Testis (tissue), 3 donors: Measurements from ENCODE around the gene PPP1R2. TPM values are rescaled to one million over a fixed set of nuclear protein-coding genes. Genes with fewer than 3 reads are reported as not detected.

Experiments
- DNase-seq: peaks from one replicate; pipeline ENCODE4 v3.0.0-alpha.2; 2019
- H3K27ac ChIP-seq, 2 donors: fragments of 200-600 bp; sonication (generic); one replicate each; pipeline ENCODE4 v1.5.1; 2019
- H3K27me3 ChIP-seq: fragments of 200-600 bp; sonication (generic); one replicate; pipeline ENCODE4 v1.5.1; 2019
- H3K36me3 ChIP-seq: fragments of 200-600 bp; sonication (generic); one replicate; pipeline ENCODE4 v1.5.1; 2017; ENCODE audit warnings: low read depth; ENCODE audit errors: missing control alignments
- H3K4me1 ChIP-seq: fragments of 200-600 bp; sonication (generic); one replicate; pipeline ENCODE4 v1.5.1; 2019
- H3K4me3 ChIP-seq, 2 donors: fragments of 200-600 bp; sonication (generic); one replicate each; pipeline ENCODE4 v1.5.1; 2017 to 2019
- H3K9me3 ChIP-seq: fragments of 200-600 bp; sonication (generic); one replicate; pipeline ENCODE4 v1.5.1; 2017
- POLR2A ChIP-seq: fragments of 450-650 bp; IDR thresholded peaks from one replicate; pipeline ENCODE4 v1.6.1; 2017; ENCODE audit warnings: antibody characterized with exemption, mild to moderate bottlenecking, moderate library complexity
- WGBS, 2 donors: methylation state at CpG; one replicate each; pipeline ENCODE4 v1.1.5; 2018; 5-methylcytosine and 5-hydroxymethylcytosine counted together
- intact Hi-C: fragments of 100-400 bp; cut with DNase I; formaldehyde crosslinking; loops from one replicate; pipeline ENCODE4 v1.15.1; 2023; ENCODE audit warnings: low total_unique reads
- polyA plus RNA-seq: library from polyadenylated mRNA; stranded (reverse); fragments of 350-450 nt; fragmentation: Illumina TruSeq; extraction: RNeasy Lipid Tissue Mini Kit (QIAGEN cat#74804); gene quantifications from one replicate; pipeline ENCODE4 v1.2.3, GENCODE V29; 2014; ENCODE audit warnings: low read depth, low replicate concordance; ENCODE audit not compliant: insufficient read depth
- total RNA-seq, 2 donors: library from RNA; depleted of rRNA; stranded (reverse); fragments of >200 nt; gene quantifications; one replicate each; pipeline ENCODE4 v1.2.3, GENCODE V29; 2016
- TF ChIP-seq, protein P1 (sequence below), 3 experiments: fragments of 450-650 bp in 2 of 3; fragments of 200-600 bp in 1 of 3; sonication (generic) in 1 of 3; IDR thresholded peaks; one replicate each; pipeline ENCODE4 v1.5.1; 2016 to 2019; ENCODE audit warnings: antibody characterized with exemption in 3 of 3, mild to moderate bottlenecking in 2 of 3, moderate library complexity in 1 of 3

PPP1R2 gene
- total and polyA plus RNA-seq, 3 donors from 2014 or later = 109 to 132 (median 129) TPM

DNA sequence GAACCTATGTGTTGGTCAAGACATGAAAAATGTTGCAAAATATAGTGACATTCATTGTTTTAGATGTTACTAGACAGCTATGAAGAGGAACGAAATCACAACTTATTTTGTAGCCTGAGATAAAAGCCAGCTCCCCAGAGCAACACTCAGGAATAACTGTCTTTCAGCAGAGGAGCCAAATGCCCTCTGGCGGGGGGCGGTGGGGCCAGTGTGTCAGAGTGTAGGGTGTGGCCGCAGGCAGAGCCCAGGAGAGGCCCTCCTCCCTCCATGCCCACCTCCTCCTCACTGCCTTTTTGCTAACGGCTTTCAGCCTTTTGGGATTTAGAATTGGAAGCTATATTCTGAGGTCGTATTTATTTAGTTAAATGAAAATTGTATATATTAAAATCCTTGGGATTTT, 23.7 kb upstream of the PPP1R2 start:
- no peak for DNase-seq
- Histone ChIP-seq H3K36me3 (no peaks in the 10 kb centered on the region), H3K9me3 (no peaks in the 10 kb centered on the region), H3K27me3 (no peaks in the 10 kb centered on the region), H3K27ac (no peak overlapping the region), H3K4me1 (peaks cover 3% of the 10 kb centered on the region), H3K4me3 (no peak overlapping the region)
- TF ChIP-seq, protein P1, sequence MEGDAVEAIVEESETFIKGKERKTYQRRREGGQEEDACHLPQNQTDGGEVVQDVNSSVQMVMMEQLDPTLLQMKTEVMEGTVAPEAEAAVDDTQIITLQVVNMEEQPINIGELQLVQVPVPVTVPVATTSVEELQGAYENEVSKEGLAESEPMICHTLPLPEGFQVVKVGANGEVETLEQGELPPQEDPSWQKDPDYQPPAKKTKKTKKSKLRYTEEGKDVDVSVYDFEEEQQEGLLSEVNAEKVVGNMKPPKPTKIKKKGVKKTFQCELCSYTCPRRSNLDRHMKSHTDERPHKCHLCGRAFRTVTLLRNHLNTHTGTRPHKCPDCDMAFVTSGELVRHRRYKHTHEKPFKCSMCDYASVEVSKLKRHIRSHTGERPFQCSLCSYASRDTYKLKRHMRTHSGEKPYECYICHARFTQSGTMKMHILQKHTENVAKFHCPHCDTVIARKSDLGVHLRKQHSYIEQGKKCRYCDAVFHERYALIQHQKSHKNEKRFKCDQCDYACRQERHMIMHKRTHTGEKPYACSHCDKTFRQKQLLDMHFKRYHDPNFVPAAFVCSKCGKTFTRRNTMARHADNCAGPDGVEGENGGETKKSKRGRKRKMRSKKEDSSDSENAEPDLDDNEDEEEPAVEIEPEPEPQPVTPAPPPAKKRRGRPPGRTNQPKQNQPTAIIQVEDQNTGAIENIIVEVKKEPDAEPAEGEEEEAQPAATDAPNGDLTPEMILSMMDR (IDR thresholded peaks at IDR 0.05) = no peak
- TF ChIP-seq POLR2A = no peak
- intact Hi-C loops = no loop called here
- WGBS, 2 donors = 69 to 80% methylated on average over 6 of the region's 6 CpGs

DNA sequence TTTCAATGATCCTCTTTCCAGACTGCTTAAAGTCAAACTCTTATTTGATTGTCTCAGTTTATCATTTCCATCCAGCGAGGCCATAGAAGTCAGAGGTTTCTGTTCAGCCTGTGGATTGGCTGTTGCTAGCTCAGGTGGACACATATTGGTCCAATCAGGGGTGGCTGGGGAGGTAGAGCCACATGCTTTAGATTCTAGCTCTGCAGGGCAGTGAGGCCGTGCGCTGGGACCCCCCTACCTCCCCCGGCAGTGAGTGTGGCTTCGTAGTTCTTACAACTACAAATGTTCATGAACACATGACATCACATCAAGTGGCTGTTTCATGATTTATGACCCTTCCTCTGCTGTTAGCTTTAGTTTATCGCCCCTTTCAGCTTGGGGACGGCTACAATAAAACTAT, 22.6 kb upstream of the PPP1R2 start:
- H3K36me3 ChIP-seq = no peaks in the 10 kb centered on the region
- no peaks in the 10 kb centered on the region for H3K9me3 ChIP-seq
- H3K27me3 ChIP-seq = no peaks in the 10 kb centered on the region
- no peak overlapping the region for H3K4me3 ChIP-seq
- peak; percentile 40 for DNase-seq
- H3K4me1 ChIP-seq = peaks cover 3% of the 10 kb centered on the region
- H3K27ac ChIP-seq = no peak overlapping the region
- TF ChIP-seq POLR2A = no peak
- TF ChIP-seq, protein P1 (IDR thresholded peaks at IDR 0.05) = no peak
- 40 to 48% methylated on average over 7 of the region's 7 CpGs for WGBS, 2 donors
- intact Hi-C loops = no loop called here

DNA sequence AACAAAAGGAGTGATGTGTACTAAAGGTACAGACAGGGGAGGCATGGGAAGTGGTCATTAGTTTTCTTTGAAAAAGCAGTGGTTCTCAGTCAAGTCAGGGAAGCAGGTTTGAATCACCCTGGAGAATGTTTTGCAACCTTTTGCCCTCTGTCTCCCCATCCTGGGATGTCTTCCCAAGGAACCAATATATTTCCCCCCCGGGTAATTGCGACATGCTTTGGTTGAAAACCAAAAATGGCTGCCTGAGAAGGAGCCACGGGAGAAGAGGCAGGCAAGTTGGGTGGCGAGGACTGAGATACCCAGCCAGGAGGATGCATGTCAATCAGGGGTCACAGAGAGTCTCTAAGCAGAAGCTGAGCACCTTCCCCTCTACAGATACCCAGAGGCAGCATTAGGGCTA, 20.2 kb upstream of the PPP1R2 start:
- intact Hi-C loops = no loop called here
- no peak for DNase-seq
- WGBS, 2 donors = 69% methylated on average over 4 of the region's 4 CpGs
- TF ChIP-seq, protein P1 (IDR thresholded peaks at IDR 0.05) = no peak
- no peak for TF ChIP-seq POLR2A
- H3K36me3 ChIP-seq = no peaks in the 10 kb centered on the region
- no peaks in the 10 kb centered on the region for H3K27me3 ChIP-seq
- H3K27ac ChIP-seq = no peak overlapping the region
- no peaks in the 10 kb centered on the region for H3K9me3 ChIP-seq
- H3K4me1 ChIP-seq = peaks cover 3% of the 10 kb centered on the region
- H3K4me3 ChIP-seq = no peak overlapping the region

DNA sequence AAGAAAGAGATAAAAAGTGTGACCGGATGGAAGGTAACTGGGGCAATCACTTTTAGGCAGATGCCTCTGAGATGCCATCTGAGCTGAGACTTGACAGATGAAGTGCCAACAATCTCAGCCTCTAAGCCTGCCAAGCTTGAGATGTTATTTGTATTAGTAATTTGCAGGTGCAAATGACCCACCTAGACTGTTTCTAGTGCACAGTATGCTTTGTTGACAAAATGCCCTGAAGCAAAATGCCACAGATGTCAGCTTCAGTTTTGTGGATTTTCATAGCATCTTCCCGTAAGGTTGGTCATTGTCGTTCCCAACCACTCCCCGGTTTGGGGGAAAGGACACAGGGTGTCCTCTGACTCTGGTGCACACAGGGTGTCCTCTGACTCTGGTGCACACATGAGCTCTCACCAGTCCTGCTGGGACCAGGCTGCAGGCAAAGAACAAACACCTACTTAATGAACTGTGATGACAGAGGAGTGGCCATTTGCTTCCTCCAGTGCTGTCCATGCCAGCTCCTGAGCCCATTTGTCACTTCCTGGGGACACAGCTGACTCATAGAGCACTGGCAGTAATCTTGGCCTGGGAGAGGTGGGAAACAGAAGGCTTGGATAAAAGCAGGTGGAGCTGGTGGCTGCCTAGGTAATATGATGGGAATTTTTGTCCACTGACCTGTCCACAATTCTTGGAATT, 16.7 kb upstream of the PPP1R2 start:
- Histone ChIP-seq H3K9me3 (no peaks in the 10 kb centered on the region), H3K4me1 (no peaks in the 10 kb centered on the region), H3K27me3 (no peaks in the 10 kb centered on the region), H3K27ac (no peak overlapping the region), H3K4me3 (no peak overlapping the region), H3K36me3 (no peaks in the 10 kb centered on the region)
- no peak for DNase-seq
- intact Hi-C loops = no loop called here
- TF ChIP-seq, protein P1 (IDR thresholded peaks at IDR 0.05) = no peak
- no peak for TF ChIP-seq POLR2A
- 81 to 91% methylated on average over 1 to 4 of the region's 4 CpGs for WGBS, 2 donors

DNA sequence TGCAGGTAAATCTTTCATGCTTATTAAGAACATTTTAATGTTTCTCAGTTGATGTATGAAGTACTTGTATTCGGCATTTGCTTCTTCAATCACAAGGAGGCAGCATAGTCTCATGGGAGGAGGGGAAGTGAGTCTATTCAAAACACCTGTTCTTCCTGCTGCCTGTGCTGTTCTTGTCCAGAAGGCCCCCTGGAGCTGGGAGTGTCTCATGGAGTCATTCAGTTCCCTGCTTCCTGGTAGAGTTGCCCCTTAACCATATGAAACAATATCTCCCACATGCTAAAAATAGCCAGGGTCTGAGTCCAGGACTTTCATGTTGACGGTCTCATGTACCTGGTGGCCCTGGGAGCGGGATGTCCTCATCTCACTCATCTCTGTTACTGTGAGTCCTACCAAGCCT, 15.5 kb upstream of the PPP1R2 start:
- H3K9me3 ChIP-seq = no peaks in the 10 kb centered on the region
- no peak for DNase-seq
- no peak overlapping the region for H3K27ac ChIP-seq
- H3K4me1 ChIP-seq = no peaks in the 10 kb centered on the region
- no peaks in the 10 kb centered on the region for H3K27me3 ChIP-seq
- TF ChIP-seq, protein P1 (IDR thresholded peaks at IDR 0.05) = peak in 1 of 3 experiments; percentile 19
- TF ChIP-seq POLR2A = no peak
- WGBS, 2 donors = 63 to 66% methylated on average over 2 to 3 of the region's 3 CpGs
- H3K4me3 ChIP-seq = no peak overlapping the region
- intact Hi-C loops = no loop called here
- H3K36me3 ChIP-seq = no peaks in the 10 kb centered on the region
